HG03095 (cell line): ENCODE results near the gene KMT2D.

Experiments
- ATAC-seq: cut with Tn5 transposase; IDR thresholded peaks from one replicate; pipeline ENCODE4 v1.9.1; 2021; ENCODE audit warnings: moderate library complexity; ENCODE audit not compliant: unreplicated experiment

Gene KMT2D

GRCh38 chr12:49022558-49023178 lies 37.9 kb downstream of the KMT2D start:
- ATAC-seq, result no peak

- no peak for ATAC-seq
Measured at GRCh38 chr12:49021292-49021915, 39.2 kb downstream of the KMT2D start.

GRCh38 chr12:49020441-49020840 lies 40.2 kb downstream of the KMT2D start:
- no peak for ATAC-seq

- no peak for ATAC-seq
Measured at GRCh38 chr12:49019443-49020324, 40.9 kb downstream of the KMT2D start.

GRCh38 chr12:49019120-49019430 lies 41.5 kb downstream of the KMT2D start:
- ATAC-seq, result peak; percentile 10

GRCh38 chr12:49018261-49019119 lies 42.1 kb downstream of the KMT2D start, which contains the start of gene PRKAG1:
Gene PRKAG1 (minus strand): TSS chr12:49018776. CDS start chr12:49018740, 36 bp downstream.
- peak; percentile 77 for ATAC-seq

GRCh38 chr12:49017891-49018260 lies 42.7 kb downstream of the KMT2D start:
- ATAC-seq, result peak; percentile 11

- ATAC-seq, result no peak
Measured at GRCh38 chr12:49015196-49015595, 45.4 kb downstream of the KMT2D start.

GRCh38 chr12:49014547-49014946 lies 46.0 kb downstream of the KMT2D start:
- no peak for ATAC-seq

- no peak for ATAC-seq
Measured at GRCh38 chr12:49013428-49013827, 47.2 kb downstream of the KMT2D start.

GRCh38 chr12:49012739-49013138 lies 47.9 kb downstream of the KMT2D start:
- ATAC-seq, result no peak
